GM12891 (cell line): ENCODE data around the gene RAB1B.

Experiments used
- PAX5 ChIP-seq: IDR thresholded peaks from 2 replicates; pipeline ENCODE4 v1.6.1; 2011; ENCODE audit warnings: low read length, moderate library complexity, mild to moderate bottlenecking; ENCODE audit not compliant: insufficient read depth, severe bottlenecking
- POLR2A ChIP-seq: IDR thresholded peaks from 2 replicates; pipeline ENCODE4 v1.6.1; 2011; ENCODE audit warnings: low read depth, low read length, control low read depth
- POLR2AphosphoS5 ChIP-seq: IDR thresholded peaks from 2 replicates; pipeline ENCODE4 v1.6.1; 2011; ENCODE audit warnings: low read depth, low read length, control low read depth

DNA sequence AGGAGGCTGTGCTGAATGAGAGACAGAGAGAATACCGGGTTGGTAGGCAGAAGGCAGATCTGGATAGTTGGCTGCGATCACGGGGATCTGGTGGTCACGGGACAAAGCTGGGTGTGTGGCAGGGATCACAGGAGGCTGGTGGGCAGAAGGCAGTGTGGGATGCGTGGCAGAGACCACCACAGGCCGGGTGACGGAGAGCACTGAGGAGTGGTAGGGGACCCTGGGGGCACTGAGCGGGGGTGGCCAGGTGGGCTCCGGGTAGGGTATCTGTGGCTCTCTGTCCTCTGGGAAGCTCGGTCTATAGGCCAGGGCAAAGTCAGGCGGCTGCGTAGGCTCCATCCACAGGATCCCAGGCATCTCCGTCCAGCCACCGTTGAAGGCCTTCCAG lies 47.1 kb downstream of the RAB1B start:
- TF ChIP-seq POLR2A, result no peak
- no peak for TF ChIP-seq POLR2AphosphoS5
- no peak for TF ChIP-seq PAX5
